ENCODE results near the gene FXN. TPM values are rescaled to one million over a fixed set of nuclear protein-coding genes. Genes with fewer than 3 reads are reported as not detected.

Gene FXN
- total RNA-seq, 1 experiment from 2014 or later, result 24.1 TPM

GRCh38 chr9:69036799-69037198 is 1.2 kb downstream of the FXN start:
- no peaks in the 10 kb centered on the region for H3K36me3 ChIP-seq (ENCODE audit: control insufficient read depth in 1 of 2, insufficient read depth in 2 of 2, low read length in 2 of 2)
- intact Hi-C loops (cut with micrococcal nuclease), result loop anchor here (10.0 kb wide), 2 partner anchors 88 to 288 kb away; partner anchors contain the start of gene ENTREP1
- peak overlapping the region; percentile 87 to 90 for H3K4me3 ChIP-seq (replicated peaks in 1 of 2; ENCODE audit: low read depth in 1 of 2, low read length in 2 of 2)
- H3K4me2 ChIP-seq (ENCODE audit: low read length), result peak overlapping the region; percentile 97
- peaks cover 0 to 11% of the 10 kb centered on the region in 2 experiments; a peak in 2 of 4 replicates for H3K4me1 ChIP-seq (ENCODE audit: control insufficient read depth in 1 of 2, insufficient read depth in 2 of 2, low read length in 2 of 2)
- H3K9me3 ChIP-seq (ENCODE audit: control insufficient read depth in 1 of 2, insufficient read depth in 1 of 2, low read depth in 1 of 2, low read length in 2 of 2), result no peaks in the 10 kb centered on the region
- POLR2A ChIA-PET, result no interaction called here
- RAD21 ChIA-PET (ENCODE audit: low non-redundant PET in 1 of 2, low total read pairs in 2 of 2, uncharacterized antibody in 2 of 2, unreplicated experiment in 2 of 2), result no interaction called here
- no peaks in the 10 kb centered on the region for H3K9me2 ChIP-seq (ENCODE audit: insufficient read depth)
- no peak for ATAC-seq
- H3K27me3 ChIP-seq (ENCODE audit: insufficient read depth, low read length), result no peaks in the 10 kb centered on the region
- peaks cover 59% of the 10 kb centered on the region for H3K79me2 ChIP-seq (ENCODE audit: insufficient read depth, low read length)
- BruUV-seq (replicated peaks), result no TSS peak
- H2AFZ ChIP-seq (ENCODE audit: low read depth, low read length, poor library complexity, severe bottlenecking), result peak overlapping the region; percentile 58
- CTCF ChIA-PET, result interaction anchor here (1.5 kb wide), 1 partner anchor 17 kb away, joined by 4 read pairs; no protein-coding TSS in a partner anchor
- no peaks in the 10 kb centered on the region for H4K20me1 ChIP-seq (ENCODE audit: insufficient read depth)
- no peak for TF ChIP-seq ELF1 (IDR thresholded peaks at IDR 0.05; ENCODE audit: borderline replicate concordance, low read depth)
- TF ChIP-seq YY1 (IDR thresholded peaks at IDR 0.05; ENCODE audit: extremely low read depth, insufficient replicate concordance, low read depth, low read length), result no peak
- TF ChIP-seq JUND (IDR thresholded peaks at IDR 0.05), result no peak
- TF ChIP-seq POLR2A (IDR thresholded peaks at IDR 0.05; ENCODE audit: borderline replicate concordance, extremely low read depth, insufficient read depth, insufficient read length), result no peak
- no peak for TF ChIP-seq ZBTB33 (IDR thresholded peaks at IDR 0.05; ENCODE audit: extremely low read depth, insufficient replicate concordance, low read length)
- TF ChIP-seq REST (IDR thresholded peaks at IDR 0.05; ENCODE audit: low read depth), result no peak
- TF ChIP-seq SP1 (IDR thresholded peaks at IDR 0.05; ENCODE audit: low read depth), result no peak
- no peak for TF ChIP-seq CEBPB (IDR thresholded peaks at IDR 0.05; ENCODE audit: low read depth)
- TF ChIP-seq RAD21 (IDR thresholded peaks at IDR 0.05; ENCODE audit: low read depth), result no peak
- peak overlapping the region; percentile 87 for H3K9ac ChIP-seq (ENCODE audit: low read length)
- H3K27ac ChIP-seq (ENCODE audit: low read depth, low read length), result peak overlapping the region; percentile 72; the same call in 1 of the 2 replicates
- no peak for DNase-seq (ENCODE audit: low read depth, low spot score)

Data from HCT116 (cell line).